B cell (primary cell): ENCODE data around the gene COX10. TPM values are rescaled to one million over a fixed set of nuclear protein-coding genes. Genes with fewer than 3 reads are reported as not detected.

Source experiments
- ATAC-seq: fragments of 200-7000 bp; cut with Tn5 transposase; one replicate; pipeline ENCODE4 v1.10.0; 2021; ENCODE audit warnings: low read depth, mild to moderate bottlenecking, moderate number of reproducible peaks, moderate library complexity
- CTCF ChIA-PET: fragments of 350-600 bp; sonication (Branson Sonifier 250); formaldehyde crosslinking; loops from one replicate; lab custom pipeline; 2021; ENCODE audit warnings: antibody characterized with exemption, inconsistent platforms; lab: Charles Lee
- POLR2A ChIA-PET: fragments of 350-600 bp; sonication (Branson Sonifier 250); formaldehyde crosslinking; loops from one replicate; lab custom pipeline; 2021; ENCODE audit warnings: antibody characterized with exemption; lab: Charles Lee
- DNase-seq: peaks from one replicate; pipeline ENCODE4 v3.0.0; 2013
- H2AFZ ChIP-seq: 2 replicates; pipeline ENCODE4 v1.6.1; 2012; ENCODE audit warnings: mild to moderate bottlenecking, low read depth, low read length; ENCODE audit not compliant: insufficient read depth, poor library complexity, severe bottlenecking
- H3K27ac ChIP-seq, 2 donors: 1 replicate in 1 of 2; 2 replicates in 1 of 2; pipeline ENCODE4 v1.5.1; 2012 to 2013; ENCODE audit warnings: low read length in 2 of 2, mild to moderate bottlenecking in 2 of 2, moderate library complexity in 1 of 2
- H3K27me3 ChIP-seq, 4 experiments: fragments of 200-600 bp in 1 of 4; sonication (generic) in 1 of 4; replicated peaks in 1 of 4; 1 replicate in 2 of 4; 2 replicates in 2 of 4; pipeline versions ENCODE4 v1.6.1 to v1.7.0; 2013 to 2016; ENCODE audit warnings: low read length in 3 of 4, mild to moderate bottlenecking in 2 of 4, mixed read lengths in 1 of 4, moderate library complexity in 1 of 4; ENCODE audit not compliant: insufficient read depth in 4 of 4, control insufficient read depth in 3 of 4; ENCODE audit errors: control extremely low read depth in 1 of 4
- H3K36me3 ChIP-seq, 2 experiments: replicated peaks in 1 of 2; 1 replicate in 1 of 2; 2 replicates in 1 of 2; pipeline versions ENCODE4 v1.6.1 to v1.7.1; 2013; ENCODE audit warnings: low read length in 1 of 2; ENCODE audit not compliant: insufficient read depth in 2 of 2, control insufficient read depth in 1 of 2; ENCODE audit errors: control extremely low read depth in 1 of 2, extremely low read depth in 1 of 2
- H3K4me1 ChIP-seq, 2 donors: fragments of 200-600 bp in 1 of 2; sonication (generic) in 1 of 2; 1 replicate in 1 of 2; 2 replicates in 1 of 2; pipeline versions ENCODE4 v1.5.1 to v1.6.1; 2013 to 2017; ENCODE audit warnings: low read length in 2 of 2; ENCODE audit not compliant: control insufficient read depth in 2 of 2, insufficient read depth in 2 of 2
- H3K4me2 ChIP-seq: replicated peaks from 2 replicates; pipeline ENCODE3; 2012; ENCODE audit warnings: mild to moderate bottlenecking, low read depth, low read length; ENCODE audit not compliant: poor library complexity, severe bottlenecking
- H3K4me3 ChIP-seq, 5 experiments: fragments of 200-600 bp in 1 of 5; sonication (generic) in 1 of 5; 1 replicate in 3 of 5; 2 replicates in 2 of 5; pipeline versions ENCODE4 v1.5.1 to v1.7.0; 2011 to 2016; ENCODE audit warnings: low read length in 4 of 5, mild to moderate bottlenecking in 4 of 5, low read depth in 2 of 5, control low read depth in 1 of 5, moderate library complexity in 1 of 5; ENCODE audit not compliant: insufficient read depth in 1 of 5; ENCODE audit errors: control extremely low read depth in 1 of 5, extremely low read depth in 1 of 5
- H3K79me2 ChIP-seq: fragments of 200-600 bp; sonication (generic); one replicate; pipeline ENCODE4 v1.6.0; 2016; ENCODE audit warnings: low read length; ENCODE audit not compliant: control insufficient read depth, insufficient read depth
- H3K9ac ChIP-seq: fragments of 200-600 bp; sonication (generic); 2 replicates; pipeline ENCODE4 v1.6.1; 2017; ENCODE audit warnings: mild to moderate bottlenecking, low read length, moderate library complexity
- H3K9me3 ChIP-seq, 3 donors: one replicate each; pipeline versions ENCODE4 v1.6.1 to v1.7.1; 2013; ENCODE audit warnings: low read length in 2 of 3; ENCODE audit not compliant: control insufficient read depth in 2 of 3, insufficient read depth in 1 of 3; ENCODE audit errors: control extremely low read depth in 1 of 3
- H4K20me1 ChIP-seq: 2 replicates; pipeline ENCODE4 v1.6.0; 2012; ENCODE audit warnings: mild to moderate bottlenecking, low read length; ENCODE audit not compliant: insufficient read depth, control insufficient read depth, poor library complexity, severe bottlenecking
- H3K27ac Mint-ChIP-seq: one replicate; pipeline ENCODE4 v1.8.0; 2021; ENCODE audit warnings: mixed read lengths
- H3K27me3 Mint-ChIP-seq: one replicate; pipeline ENCODE4 v1.8.0; 2021; ENCODE audit warnings: mixed read lengths
- H3K4me1 Mint-ChIP-seq: one replicate; pipeline ENCODE4 v1.8.0; 2021; ENCODE audit warnings: mixed read lengths
- H3K4me3 Mint-ChIP-seq: one replicate; pipeline ENCODE4 v1.8.0; 2021; ENCODE audit warnings: mixed read lengths
- H3K9me3 Mint-ChIP-seq: one replicate; pipeline ENCODE4 v1.8.0; 2022; ENCODE audit warnings: mixed read lengths; ENCODE audit not compliant: insufficient read depth
- EZH2 ChIP-seq: IDR thresholded peaks from 2 replicates; pipeline ENCODE4 v1.6.1; 2012; ENCODE audit warnings: borderline replicate concordance, low read depth, mild to moderate bottlenecking, moderate library complexity, low read length; ENCODE audit not compliant: insufficient read depth, poor library complexity, severe bottlenecking
- WGBS: methylation state at CpG from one replicate; pipeline ENCODE4 v1.1.5; 2013; ENCODE audit warnings: missing lambda C conversion rate; ENCODE audit not compliant: insufficient coverage; 5-methylcytosine and 5-hydroxymethylcytosine counted together
- intact Hi-C: fragments of 100-400 bp; cut with micrococcal nuclease; formaldehyde crosslinking; loops from one replicate; pipeline ENCODE4 v1.10.0; 2022
- polyA plus RNA-seq: library from polyadenylated mRNA; depleted of rRNA; stranded (reverse); fragments of >200 nt; gene quantifications from 2 replicates; pipeline ENCODE4 v1.2.3, GENCODE V29; 2012
- total RNA-seq, 2 donors: library from RNA; stranded (reverse); fragments of 120-200 nt in 1 of 2; gene quantifications; 1 replicate in 1 of 2; 2 replicates in 1 of 2; pipeline versions ENCODE4 v1.2.3 to v1.2.4, GENCODE V29; 2013 to 2022
- TF ChIP-seq, protein P1 (sequence below): fragments of 200-600 bp; IDR thresholded peaks from one replicate; pipeline ENCODE4 v1.8.0; 2022; ENCODE audit warnings: antibody characterized with exemption, mild to moderate bottlenecking

The COX10 gene
- total and polyA plus RNA-seq, 2 donors (not counting 1 experiment from before 2014, with no cell fraction given), result 21.8 to 23.3 TPM

DNA sequence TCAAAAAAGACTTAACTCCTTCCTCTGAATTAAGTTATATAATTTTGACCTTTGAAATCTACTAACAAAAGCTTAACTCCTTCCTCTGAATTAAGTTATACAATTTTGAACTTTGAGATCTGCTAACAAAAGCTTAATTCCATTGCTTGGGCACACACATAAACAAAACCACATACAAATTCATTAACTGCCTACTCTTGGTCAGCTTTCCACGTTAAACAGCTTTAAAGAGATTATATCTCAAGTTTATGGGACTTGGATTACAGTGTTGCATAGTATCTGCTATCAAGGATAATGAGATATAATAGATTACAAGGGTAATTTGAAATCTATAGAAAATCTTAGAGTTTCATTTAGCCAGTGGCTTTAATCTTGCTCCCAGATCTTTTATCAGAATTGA is 23.5 kb downstream of the COX10 start:
- H2AFZ ChIP-seq, result no peak overlapping the region
- intact Hi-C loops, result no loop called here
- H3K4me1 ChIP-seq, result no peaks in the 10 kb centered on the region
- H3K4me3 ChIP-seq, result no peak overlapping the region
- H4K20me1 ChIP-seq, result peaks cover 30% of the 10 kb centered on the region
- no peaks in the 10 kb centered on the region for H3K9me3 ChIP-seq
- no peaks in the 10 kb centered on the region for H3K27me3 Mint-ChIP-seq
- H3K4me3 Mint-ChIP-seq, result no peak overlapping the region
- H3K27me3 ChIP-seq, result no peaks in the 10 kb centered on the region
- H3K9ac ChIP-seq, result no peak overlapping the region
- no peaks in the 10 kb centered on the region for H3K36me3 ChIP-seq
- no peak overlapping the region for H3K4me2 ChIP-seq
- ChIA-PET POLR2A (interaction anchor here (0.6 kb wide), 1 partner anchor 162 kb away, joined by 3 read pairs; no protein-coding TSS in a partner anchor), CTCF (interaction anchor here (0.9 kb wide), 1 partner anchor 496 kb away, joined by 3 read pairs; no protein-coding TSS in a partner anchor)
- DNase-seq (no peak), ATAC-seq (no peak)
- H3K79me2 ChIP-seq, result peaks cover 43% of the 10 kb centered on the region
- no peak for TF ChIP-seq EZH2
- TF ChIP-seq, protein P1, sequence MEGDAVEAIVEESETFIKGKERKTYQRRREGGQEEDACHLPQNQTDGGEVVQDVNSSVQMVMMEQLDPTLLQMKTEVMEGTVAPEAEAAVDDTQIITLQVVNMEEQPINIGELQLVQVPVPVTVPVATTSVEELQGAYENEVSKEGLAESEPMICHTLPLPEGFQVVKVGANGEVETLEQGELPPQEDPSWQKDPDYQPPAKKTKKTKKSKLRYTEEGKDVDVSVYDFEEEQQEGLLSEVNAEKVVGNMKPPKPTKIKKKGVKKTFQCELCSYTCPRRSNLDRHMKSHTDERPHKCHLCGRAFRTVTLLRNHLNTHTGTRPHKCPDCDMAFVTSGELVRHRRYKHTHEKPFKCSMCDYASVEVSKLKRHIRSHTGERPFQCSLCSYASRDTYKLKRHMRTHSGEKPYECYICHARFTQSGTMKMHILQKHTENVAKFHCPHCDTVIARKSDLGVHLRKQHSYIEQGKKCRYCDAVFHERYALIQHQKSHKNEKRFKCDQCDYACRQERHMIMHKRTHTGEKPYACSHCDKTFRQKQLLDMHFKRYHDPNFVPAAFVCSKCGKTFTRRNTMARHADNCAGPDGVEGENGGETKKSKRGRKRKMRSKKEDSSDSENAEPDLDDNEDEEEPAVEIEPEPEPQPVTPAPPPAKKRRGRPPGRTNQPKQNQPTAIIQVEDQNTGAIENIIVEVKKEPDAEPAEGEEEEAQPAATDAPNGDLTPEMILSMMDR, result no peak
- H3K27ac Mint-ChIP-seq, result no peak overlapping the region
- peaks cover 6% of the 10 kb centered on the region for H3K4me1 Mint-ChIP-seq
- H3K9me3 Mint-ChIP-seq, result no peaks in the 10 kb centered on the region
- WGBS, result no CpG with 5 or more reads among the region's 1 CpG
- no peak overlapping the region for H3K27ac ChIP-seq

- Histone ChIP-seq H3K27me3 (no peaks in the 10 kb centered on the region), H3K4me2 (no peak overlapping the region), H3K36me3 (no peaks in the 10 kb centered on the region), H3K9ac (no peak overlapping the region), H3K9me3 (no peaks in the 10 kb centered on the region), H3K4me1 (no peaks in the 10 kb centered on the region), H3K79me2 (peaks cover 33% of the 10 kb centered on the region), H3K4me3 (no peak overlapping the region), H3K27ac (no peak overlapping the region), H2AFZ (no peak overlapping the region), H4K20me1 (peaks cover 9% of the 10 kb centered on the region)
- 100% methylated on average over 4 of the region's 7 CpGs for WGBS
- ChIA-PET CTCF (no interaction called here), POLR2A (no interaction called here)
- intact Hi-C loops, result no loop called here
- Mint-ChIP-seq H3K4me3 (no peak overlapping the region), H3K4me1 (peaks cover 4% of the 10 kb centered on the region), H3K27me3 (no peaks in the 10 kb centered on the region), H3K27ac (no peak overlapping the region), H3K9me3 (no peaks in the 10 kb centered on the region)
- ATAC-seq (no peak), DNase-seq (no peak)
- no peak for TF ChIP-seq EZH2
- TF ChIP-seq, protein P1, result no peak
These were observed 25.6 kb downstream of the COX10 start for GRCh38 chr17:14094676-14095601.
